HepG2 (cell line): ENCODE measurements around the gene SLC24A4. TPM values are rescaled to one million over a fixed set of nuclear protein-coding genes. Genes with fewer than 3 reads are reported as not detected.

ENCODE experiments used
- ARHGAP35 ChIP-seq: sonication (generic); formaldehyde crosslinking; IDR thresholded peaks from 2 replicates; pipeline ENCODE4 v1.9.0; 2022; ENCODE audit warnings: mild to moderate bottlenecking, inconsistent platforms, moderate library complexity, missing genetic modification reagents, borderline replicate concordance
- ATM ChIP-seq: fragments of 450-650 bp; IDR thresholded peaks from 2 replicates; pipeline ENCODE4 v1.7.1; 2017; ENCODE audit warnings: mild to moderate bottlenecking, borderline replicate concordance
- BHLHE40 ChIP-seq: IDR thresholded peaks from 2 replicates; pipeline ENCODE4 v1.6.1; 2011; ENCODE audit warnings: low read length, improper control_type of control experiment
- FOXJ3 ChIP-seq: sonication (generic); formaldehyde crosslinking; IDR thresholded peaks from 2 replicates; pipeline ENCODE4 v1.4.0; 2020; ENCODE audit warnings: missing genetic modification reagents, mild to moderate bottlenecking, borderline replicate concordance
- FOXO1 ChIP-seq: sonication (generic); formaldehyde crosslinking; IDR thresholded peaks from 2 replicates; pipeline ENCODE4 v1.4.0; 2020; ENCODE audit warnings: missing genetic modification reagents
- FOXP1 ChIP-seq, 2 experiments: fragments of 450-650 bp in 1 of 2; IDR thresholded peaks; 2 replicates each; pipeline ENCODE4 v1.6.1; 2017 to 2018; ENCODE audit warnings: antibody characterized with exemption in 1 of 2
- GABPB1 ChIP-seq: IDR thresholded peaks from 2 replicates; pipeline ENCODE4 v1.6.1; 2016; ENCODE audit warnings: mild to moderate bottlenecking, missing genetic modification reagents, moderate library complexity, missing compliant biosample characterization
- KMT2A ChIP-seq: sonication (generic); formaldehyde crosslinking; IDR thresholded peaks from 2 replicates; pipeline ENCODE4 v1.4.0; 2020; ENCODE audit warnings: missing genetic modification reagents
- MXD4 ChIP-seq: IDR thresholded peaks from 2 replicates; pipeline ENCODE4 v1.6.1; 2016; ENCODE audit warnings: mild to moderate bottlenecking, missing biosample characterization, missing genetic modification reagents
- NR2F1 ChIP-seq, 2 experiments: fragments of 450-650 bp in 1 of 2; formaldehyde crosslinking in 1 of 2; IDR thresholded peaks; 2 replicates each; pipeline versions ENCODE4 v1.5.0 to v1.6.1; 2016 to 2020; ENCODE audit warnings: mild to moderate bottlenecking in 1 of 2, missing compliant biosample characterization in 1 of 2, missing genetic modification reagents in 1 of 2, moderate library complexity in 1 of 2
- SKIL ChIP-seq: sonication (generic); formaldehyde crosslinking; IDR thresholded peaks from 2 replicates; pipeline ENCODE4 v1.8.0; 2022; ENCODE audit warnings: missing genetic modification reagents, mild to moderate bottlenecking, moderate library complexity, borderline replicate concordance
- SOX5 ChIP-seq: IDR thresholded peaks from 2 replicates; pipeline ENCODE4 v1.6.1; 2016; ENCODE audit warnings: borderline replicate concordance
- TAF15 ChIP-seq: fragments of 200-400 bp; formaldehyde crosslinking; IDR thresholded peaks from one replicate; pipeline ENCODE4 v1.6.1; 2018; ENCODE audit warnings: mild to moderate bottlenecking, low read depth, low read length; ENCODE audit not compliant: poor library complexity, severe bottlenecking
- TCF12 ChIP-seq, 2 experiments: fragments of 450-650 bp in 1 of 2; sonication (generic) in 1 of 2; formaldehyde crosslinking in 1 of 2; IDR thresholded peaks; 2 replicates each; pipeline versions ENCODE4 v1.6.1 to v1.8.0; 2017 to 2022; ENCODE audit warnings: antibody characterized with exemption in 1 of 2, mild to moderate bottlenecking in 1 of 2, missing genetic modification reagents in 1 of 2, moderate library complexity in 1 of 2
- TEAD3 ChIP-seq: optimal IDR thresholded peaks from 2 replicates; pipeline ENCODE3; 2016; ENCODE audit warnings: borderline replicate concordance
- ZBTB20 ChIP-seq: sonication (generic); formaldehyde crosslinking; IDR thresholded peaks from 2 replicates; pipeline ENCODE4 v1.8.1; 2023; ENCODE audit warnings: missing genetic modification reagents, low read depth, mild to moderate bottlenecking, borderline replicate concordance
- ZNF232 ChIP-seq: sonication (generic); formaldehyde crosslinking; IDR thresholded peaks from 2 replicates; pipeline ENCODE4 v1.4.0; 2020; ENCODE audit warnings: missing genetic modification reagents, borderline replicate concordance
- ZNF263 ChIP-seq: sonication (generic); formaldehyde crosslinking; IDR thresholded peaks from 2 replicates; pipeline ENCODE4 v1.4.0; 2020; ENCODE audit warnings: missing genetic modification reagents
- ZNF337 ChIP-seq: sonication (generic); formaldehyde crosslinking; IDR thresholded peaks from 2 replicates; pipeline ENCODE4 v1.5.1; 2020; ENCODE audit warnings: missing genetic modification reagents, low read depth, mild to moderate bottlenecking, borderline replicate concordance
- ZSCAN21 ChIP-seq: sonication (generic); formaldehyde crosslinking; IDR thresholded peaks from 2 replicates; pipeline ENCODE4 v1.8.0; 2022; ENCODE audit warnings: mild to moderate bottlenecking, missing genetic modification reagents, moderate library complexity, borderline replicate concordance
- polyA plus RNA-seq, 8 experiments: library from polyadenylated mRNA; depleted of rRNA in 3 of 8; stranded (reverse) in 7 of 8; unstranded in 1 of 8; fragments of >200 nt; fragmentation: Illumina TruSeq in 4 of 8; extraction: Trizol in 4 of 8; gene quantifications; 2 replicates each; pipeline versions ENCODE4 v1.2.1 to v1.2.3, GENCODE V29; 2011 to 2016; ENCODE audit warnings: low read depth in 4 of 8, missing spikeins in 1 of 8, mixed read lengths in 1 of 8; ENCODE audit not compliant: insufficient read depth in 1 of 8
- total RNA-seq, 5 experiments: library from RNA; depleted of rRNA; stranded (reverse); fragments of >200 nt; fragmentation: Illumina TruSeq; extraction: Trizol; gene quantifications; 2 replicates each; pipeline ENCODE4 v1.2.3, GENCODE V29; 2016; ENCODE audit warnings: low read depth in 1 of 5
- TF ChIP-seq, protein P1 (sequence below): IDR thresholded peaks from 2 replicates; pipeline ENCODE4 v1.6.1; 2016; ENCODE audit warnings: mild to moderate bottlenecking
- TF ChIP-seq, protein P2 (sequence below): sonication (generic); formaldehyde crosslinking; IDR thresholded peaks from 2 replicates; pipeline ENCODE4 v1.4.0; 2020; ENCODE audit warnings: low read depth, mild to moderate bottlenecking, missing genetic modification reagents

The SLC24A4 gene
- total and polyA plus RNA-seq, 2 of the 13 experiments (the other 11 are each of a cell fraction or from before 2014, with no cell fraction given): not detected

DNA sequence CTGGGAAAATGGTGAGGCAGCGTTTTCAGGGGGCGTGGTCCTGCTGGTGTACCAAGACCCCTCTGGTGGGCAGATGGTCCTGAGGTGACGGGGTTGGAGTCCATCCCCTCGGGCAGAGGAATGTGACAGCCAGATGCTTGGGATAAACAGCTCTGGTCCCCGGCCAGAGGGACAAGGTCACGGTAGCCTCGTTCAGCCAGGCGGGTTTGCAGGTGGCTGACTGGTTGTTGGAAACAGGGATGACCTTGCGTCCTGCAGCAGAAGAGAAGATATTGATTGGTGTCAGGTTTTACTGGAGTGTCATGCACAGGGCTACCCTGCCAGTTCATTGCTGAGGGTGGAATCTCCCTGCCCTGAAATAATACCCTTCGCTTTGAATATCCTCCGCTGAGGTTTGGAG is 43.3 kb downstream of the SLC24A4 start (continued):
- TF ChIP-seq ARHGAP35: 0 out of 2 replicates have a peak, but pooled peaks have one; percentile 38
- TF ChIP-seq MXD4 (CRISPR knock-in tag): peak; percentile 63; the same call in 1 of the 2 replicates
- TF ChIP-seq NR2F1 (CRISPR knock-in tag; IDR thresholded peaks at IDR 0.05): peak in 1 of 2 experiments; percentile 27; a peak in 1 of 4 replicates
- no peak for TF ChIP-seq ATM
- TF ChIP-seq FOXJ3: 0 out of 2 replicates have a peak, but pooled peaks have one; percentile 56
- TF ChIP-seq SOX5: 0 out of 2 replicates have a peak, but pooled peaks have one; percentile 52
- peak; percentile 77; the same call in 1 of the 2 replicates for TF ChIP-seq FOXO1 (CRISPR knock-in tag)
- TF ChIP-seq TEAD3: peak; percentile 90
- no peak for TF ChIP-seq KMT2A (CRISPR knock-in tag)
- TF ChIP-seq ZNF232 (CRISPR knock-in tag): no peak
- TF ChIP-seq ZBTB20 (CRISPR knock-in tag): no peak
- TF ChIP-seq SKIL: 0 out of 2 replicates have a peak, but pooled peaks have one; percentile 15
- peak; percentile 77 for TF ChIP-seq ZNF263 (CRISPR knock-in tag)
- TF ChIP-seq, protein P1, sequence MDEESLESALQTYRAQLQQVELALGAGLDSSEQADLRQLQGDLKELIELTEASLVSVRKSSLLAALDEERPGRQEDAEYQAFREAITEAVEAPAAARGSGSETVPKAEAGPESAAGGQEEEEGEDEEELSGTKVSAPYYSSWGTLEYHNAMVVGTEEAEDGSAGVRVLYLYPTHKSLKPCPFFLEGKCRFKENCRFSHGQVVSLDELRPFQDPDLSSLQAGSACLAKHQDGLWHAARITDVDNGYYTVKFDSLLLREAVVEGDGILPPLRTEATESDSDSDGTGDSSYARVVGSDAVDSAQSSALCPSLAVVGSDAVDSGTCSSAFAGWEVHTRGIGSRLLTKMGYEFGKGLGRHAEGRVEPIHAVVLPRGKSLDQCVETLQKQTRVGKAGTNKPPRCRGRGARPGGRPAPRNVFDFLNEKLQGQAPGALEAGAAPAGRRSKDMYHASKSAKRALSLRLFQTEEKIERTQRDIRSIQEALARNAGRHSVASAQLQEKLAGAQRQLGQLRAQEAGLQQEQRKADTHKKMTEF (CRISPR knock-in tag): peak; percentile 33; the same call in 1 of the 2 replicates
- no peak for TF ChIP-seq TCF12 (IDR thresholded peaks at IDR 0.05)
- TF ChIP-seq TCF12 (CRISPR knock-in tag; IDR thresholded peaks at IDR 0.05): 0 out of 2 replicates have a peak, but pooled peaks have one; percentile 50
- TF ChIP-seq TAF15: no peak
- TF ChIP-seq, protein P2, sequence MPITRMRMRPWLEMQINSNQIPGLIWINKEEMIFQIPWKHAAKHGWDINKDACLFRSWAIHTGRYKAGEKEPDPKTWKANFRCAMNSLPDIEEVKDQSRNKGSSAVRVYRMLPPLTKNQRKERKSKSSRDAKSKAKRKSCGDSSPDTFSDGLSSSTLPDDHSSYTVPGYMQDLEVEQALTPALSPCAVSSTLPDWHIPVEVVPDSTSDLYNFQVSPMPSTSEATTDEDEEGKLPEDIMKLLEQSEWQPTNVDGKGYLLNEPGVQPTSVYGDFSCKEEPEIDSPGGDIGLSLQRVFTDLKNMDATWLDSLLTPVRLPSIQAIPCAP (CRISPR knock-in tag): no peak
- TF ChIP-seq FOXP1 (IDR thresholded peaks at IDR 0.05): no peak
- TF ChIP-seq FOXP1 (CRISPR knock-in tag; IDR thresholded peaks at IDR 0.05): peak; percentile 28; the same call in 1 of the 2 replicates
- TF ChIP-seq GABPB1: peak; percentile 19; the same call in 1 of the 2 replicates
- TF ChIP-seq ZSCAN21 (CRISPR knock-in tag): peak; percentile 52; the same call in 1 of the 2 replicates
- no peak for TF ChIP-seq ZNF337 (CRISPR knock-in tag)
- TF ChIP-seq BHLHE40: no peak
